ENCODE measurements around the gene GOLIM4. TPM values are rescaled to one million over a fixed set of nuclear protein-coding genes. Genes with fewer than 3 reads are reported as not detected.

Gene GOLIM4
- polyA plus RNA-seq, 1 donor from 2014 or later: 3.2 TPM

- Histone ChIP-seq H3K9me2 (ENCODE audit: insufficient read depth, low read length) (no peaks in the 10 kb centered on the region), H2AFZ (ENCODE audit: low read depth, low read length) (no peak overlapping the region)
These were observed 25.7 kb upstream of the GOLIM4 start for GRCh38 chr3:168121184-168122017.

More at GRCh38 chr3:168121184-168122017, 25.7 kb upstream of the GOLIM4 start:
- H3K4me3 ChIP-seq (ENCODE audit: low read length): no peak overlapping the region
- no peak overlapping the region for H3K9ac ChIP-seq (ENCODE audit: low read length)
- H4K20me1 ChIP-seq (ENCODE audit: insufficient read depth): no peaks in the 10 kb centered on the region
- no peaks in the 10 kb centered on the region for H3K79me2 ChIP-seq (replicated peaks; ENCODE audit: insufficient read depth, low read length)
- no peak overlapping the region for H3K27ac ChIP-seq (ENCODE audit: low read length)
- no peaks in the 10 kb centered on the region for H3K9me3 ChIP-seq (ENCODE audit: low read length)
- H3K4me2 ChIP-seq (ENCODE audit: low read length): no peak overlapping the region
- no peaks in the 10 kb centered on the region for H3K36me3 ChIP-seq (ENCODE audit: insufficient read depth, low read length)
- TF ChIP-seq EZH2 (IDR thresholded peaks at IDR 0.05; ENCODE audit: borderline replicate concordance, insufficient read depth, low read length, poor library complexity, severe bottlenecking): no peak
- no peak for TF ChIP-seq CTCF (IDR thresholded peaks at IDR 0.05; ENCODE audit: poor library complexity, severe bottlenecking)
- no peak for TF ChIP-seq MXI1 (conservative IDR thresholded peaks at IDR 0.05; ENCODE audit: poor library complexity, severe bottlenecking)
- TF ChIP-seq POLR2AphosphoS5 (IDR thresholded peaks at IDR 0.05): no peak
- no peak for TF ChIP-seq TAF1 (IDR thresholded peaks at IDR 0.05; ENCODE audit: low read depth)
- no peak for TF ChIP-seq EP300 (conservative IDR thresholded peaks at IDR 0.05; ENCODE audit: poor library complexity, severe bottlenecking)
- no peak for TF ChIP-seq REST (IDR thresholded peaks at IDR 0.05; ENCODE audit: borderline replicate concordance)
- TF ChIP-seq SMC3 (conservative IDR thresholded peaks at IDR 0.05; ENCODE audit: poor library complexity): no peak
- no peak for TF ChIP-seq RAD21 (conservative IDR thresholded peaks at IDR 0.05)
- H3F3A ChIP-seq (ENCODE audit: insufficient read depth, low read length, poor library complexity, severe bottlenecking): no peaks in the 10 kb centered on the region
- H3K27me3 ChIP-seq (ENCODE audit: insufficient read depth, low read depth, low read length): no peaks in the 10 kb centered on the region

All from neural cell (in vitro differentiated cells).